ENCODE results near the gene STK31. TPM values are rescaled to one million over a fixed set of nuclear protein-coding genes. Genes with fewer than 3 reads are reported as not detected.
"Not testable (repeated sequence)": the region's sequence is repeated elsewhere in the genome, so short reads cannot be mapped to it uniquely, and the experiment has no call there.

STK31 gene
- total RNA-seq, 1 donor from 2014 or later, result 0.10 TPM

DNA sequence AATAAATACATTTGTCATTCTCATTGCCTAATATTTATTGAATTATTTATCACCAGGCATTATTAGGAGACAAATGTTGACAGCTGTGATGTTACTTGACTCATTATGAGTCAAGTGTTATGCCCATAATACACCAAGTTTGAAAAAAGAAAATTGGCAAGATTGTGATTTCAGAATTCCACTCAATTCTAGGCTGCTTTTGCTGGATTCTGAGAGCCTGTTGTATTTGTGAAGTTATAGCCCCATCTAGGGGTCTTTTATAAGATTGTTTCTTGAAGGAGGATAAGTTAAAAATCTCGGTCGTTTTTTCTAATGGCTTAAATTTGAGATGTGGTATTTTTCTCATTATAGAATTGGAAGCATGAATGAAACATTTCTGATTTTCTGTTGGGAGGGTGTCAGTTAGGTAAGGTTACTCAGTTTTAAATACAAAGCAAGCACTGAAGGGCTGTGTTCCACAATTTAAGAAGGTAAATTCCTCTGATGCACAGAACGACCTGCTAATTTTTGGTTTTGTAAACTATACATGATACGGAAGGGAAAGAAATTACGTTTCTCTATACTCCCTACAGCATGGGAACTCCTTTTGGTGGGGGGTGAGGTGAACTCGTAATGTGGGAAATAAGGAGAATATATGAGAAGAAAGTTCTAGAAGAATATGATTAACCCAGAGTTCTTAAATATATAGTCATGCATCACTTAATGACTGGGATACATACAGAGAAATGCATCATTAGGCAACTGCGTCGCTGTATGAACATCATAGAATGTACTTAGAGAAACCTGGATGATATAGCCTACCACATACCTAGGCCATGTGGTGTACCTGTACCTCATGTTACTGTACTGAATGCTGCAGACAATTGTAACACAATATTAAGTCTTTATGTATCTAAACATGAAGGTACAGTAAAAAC lies 2.6 kb downstream of the STK31 start:
- no peak for DNase-seq (ENCODE audit: low spot score)

DNA sequence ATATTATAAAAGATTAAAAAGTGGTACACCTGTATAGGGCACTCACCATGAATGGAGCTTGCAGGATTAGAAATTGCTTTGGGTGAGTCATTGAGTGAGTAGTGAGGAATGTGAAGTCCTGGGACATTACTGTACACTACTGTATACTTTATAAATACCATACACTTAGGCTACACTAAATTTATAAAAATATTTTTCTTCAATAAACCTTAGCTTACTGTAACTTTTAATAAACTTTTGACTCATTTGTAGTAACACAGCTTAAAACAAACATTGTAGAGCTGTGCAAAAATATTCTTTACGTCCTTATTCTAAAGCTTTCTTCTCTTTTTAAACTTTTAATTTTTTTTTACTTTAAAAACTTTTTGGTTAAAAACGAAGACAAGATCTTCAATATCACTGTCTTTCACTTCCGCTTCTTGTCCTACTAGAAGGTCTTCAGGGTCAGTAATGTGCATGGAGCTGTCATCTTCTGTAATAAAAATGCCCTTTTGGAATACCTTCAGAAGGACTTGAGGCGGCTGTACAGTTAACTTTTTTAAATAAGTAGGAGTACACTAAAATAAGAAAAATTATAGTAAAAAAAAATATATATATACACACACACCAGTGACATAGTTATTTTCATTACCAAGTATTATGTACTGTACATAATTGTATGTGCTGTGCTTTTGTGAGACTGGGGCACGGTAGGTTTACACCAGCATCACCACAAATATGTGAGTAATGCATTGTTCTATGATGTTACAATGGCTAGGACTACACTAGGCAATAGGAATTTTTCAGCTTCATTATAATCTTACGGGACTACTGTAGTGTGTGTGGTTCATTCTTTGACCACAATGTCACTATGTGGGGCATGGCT lies 3.5 kb downstream of the STK31 start:
- DNase-seq (ENCODE audit: low spot score), result no peak

GRCh38 chr7:23714150-23714464 lies 4.1 kb downstream of the STK31 start:
- DNase-seq (ENCODE audit: low spot score), result no peak

DNA sequence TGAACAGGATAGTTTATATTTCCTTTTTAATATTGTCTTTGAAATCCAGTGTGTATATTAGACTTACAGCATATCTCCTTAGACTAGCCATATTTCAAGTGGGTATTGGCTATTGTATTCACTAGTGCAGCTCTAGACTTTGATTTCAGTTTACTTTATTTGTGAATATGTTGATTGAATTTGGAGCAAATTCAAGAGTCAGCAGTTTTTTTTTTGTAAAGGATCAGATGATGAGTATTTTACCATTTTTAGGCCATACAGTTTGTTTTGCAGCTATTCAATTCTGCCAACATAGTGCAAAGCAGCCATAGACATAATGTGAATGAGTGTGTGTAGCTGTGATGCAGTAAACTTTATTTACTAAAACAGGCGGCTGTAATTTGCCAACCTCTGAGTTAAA lies 4.6 kb downstream of the STK31 start:
- no peak for DNase-seq (ENCODE audit: low spot score)

GRCh38 chr7:23715099-23715498 lies 5.1 kb downstream of the STK31 start:
- no peak for DNase-seq (ENCODE audit: low spot score)

DNA sequence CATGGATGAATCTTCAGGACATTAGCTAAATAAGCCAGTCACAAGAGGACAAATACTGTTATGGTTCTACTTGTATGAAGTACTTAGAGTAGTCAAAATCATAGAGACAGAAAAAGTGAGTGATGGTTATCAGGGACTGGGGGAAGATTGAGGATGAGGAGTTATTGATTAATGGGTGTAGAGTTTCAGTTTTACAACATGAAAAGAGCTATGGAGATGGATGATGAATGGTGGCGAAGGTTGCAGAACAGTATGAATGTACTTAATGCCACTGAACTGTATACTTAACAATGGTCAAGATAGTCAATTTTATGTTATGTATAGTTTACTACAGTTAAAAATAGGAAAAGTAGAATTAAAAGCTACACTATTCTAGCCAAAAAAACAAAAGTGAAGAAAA lies 7.8 kb downstream of the STK31 start:
- DNase-seq (ENCODE audit: low spot score), result no peak

DNA sequence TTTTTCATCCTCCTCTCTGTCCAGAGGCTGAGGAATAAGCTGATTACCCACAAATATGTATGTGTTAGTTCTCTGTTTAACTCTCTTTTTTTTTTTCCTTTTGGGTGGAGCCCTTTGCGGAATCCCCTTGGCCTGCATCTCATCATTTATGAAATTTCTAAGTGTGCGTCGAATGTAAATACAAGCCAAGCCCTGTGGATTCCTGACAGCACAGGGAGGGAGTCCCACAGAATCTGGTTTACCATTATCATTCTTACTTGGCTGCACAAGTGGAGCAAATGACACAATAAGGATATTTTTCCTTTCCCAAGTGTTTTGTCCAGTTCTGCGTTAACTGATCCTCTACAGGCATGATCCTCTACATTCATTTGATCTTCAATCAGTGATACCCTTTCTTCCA lies 11.4 kb downstream of the STK31 start:
- DNase-seq (ENCODE audit: low spot score), result no peak

GRCh38 chr7:23722587-23723216 lies 12.7 kb downstream of the STK31 start:
- DNase-seq (ENCODE audit: low spot score), result not testable (repeated sequence)

- not testable (repeated sequence) for DNase-seq (ENCODE audit: low spot score)
Observed at GRCh38 chr7:23724113-23724512, 14.1 kb downstream of the STK31 start.

- DNase-seq (ENCODE audit: low spot score), result no peak
Observed at GRCh38 chr7:23742051-23742450, 32.0 kb downstream of the STK31 start.

DNA sequence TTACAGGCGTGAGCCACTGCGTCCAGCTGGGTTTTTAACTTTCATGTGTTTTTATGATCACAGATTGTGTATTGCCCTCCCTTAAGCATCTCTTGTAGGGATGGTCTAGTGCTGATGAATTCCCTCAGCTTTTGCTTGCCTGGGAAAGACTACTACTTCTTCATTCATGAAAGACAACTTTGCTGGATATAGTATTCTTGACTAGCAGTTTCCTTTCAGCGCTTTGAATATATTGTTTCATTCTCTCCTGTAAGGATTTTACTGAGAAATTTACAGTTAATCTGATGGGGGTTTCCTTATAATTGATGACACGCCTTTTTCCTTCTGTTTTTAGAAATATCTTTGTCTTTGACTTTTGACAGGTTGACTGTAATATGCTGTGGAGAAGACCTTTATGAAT lies 33.2 kb downstream of the STK31 start:
- no peak for DNase-seq (ENCODE audit: low spot score)

GRCh38 chr7:23746629-23747028 lies 36.6 kb downstream of the STK31 start:
- no peak for DNase-seq (ENCODE audit: low spot score)

DNA sequence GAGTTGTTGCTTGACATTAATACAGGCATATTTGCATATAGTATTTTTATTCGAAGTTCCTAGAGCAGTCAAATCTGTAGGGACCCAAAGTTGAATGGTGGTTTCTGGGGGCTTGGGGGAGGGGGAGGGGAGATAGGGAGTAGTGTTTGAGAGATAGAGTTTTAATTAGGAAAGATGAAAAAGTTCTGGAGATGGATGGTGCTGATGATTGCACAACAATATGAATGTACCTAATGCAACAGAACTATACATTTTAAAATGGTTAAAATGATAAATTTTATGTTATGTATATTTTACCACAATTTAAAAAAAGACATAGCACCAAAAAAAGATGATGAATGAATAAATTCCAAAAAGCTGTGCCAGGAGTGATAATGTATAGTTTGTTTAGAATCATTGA lies 41.8 kb downstream of the STK31 start:
- DNase-seq (ENCODE audit: low spot score), result no peak

- not testable (repeated sequence) for DNase-seq (ENCODE audit: low spot score)
Observed at GRCh38 chr7:23758839-23759238, 48.8 kb downstream of the STK31 start.

DNA sequence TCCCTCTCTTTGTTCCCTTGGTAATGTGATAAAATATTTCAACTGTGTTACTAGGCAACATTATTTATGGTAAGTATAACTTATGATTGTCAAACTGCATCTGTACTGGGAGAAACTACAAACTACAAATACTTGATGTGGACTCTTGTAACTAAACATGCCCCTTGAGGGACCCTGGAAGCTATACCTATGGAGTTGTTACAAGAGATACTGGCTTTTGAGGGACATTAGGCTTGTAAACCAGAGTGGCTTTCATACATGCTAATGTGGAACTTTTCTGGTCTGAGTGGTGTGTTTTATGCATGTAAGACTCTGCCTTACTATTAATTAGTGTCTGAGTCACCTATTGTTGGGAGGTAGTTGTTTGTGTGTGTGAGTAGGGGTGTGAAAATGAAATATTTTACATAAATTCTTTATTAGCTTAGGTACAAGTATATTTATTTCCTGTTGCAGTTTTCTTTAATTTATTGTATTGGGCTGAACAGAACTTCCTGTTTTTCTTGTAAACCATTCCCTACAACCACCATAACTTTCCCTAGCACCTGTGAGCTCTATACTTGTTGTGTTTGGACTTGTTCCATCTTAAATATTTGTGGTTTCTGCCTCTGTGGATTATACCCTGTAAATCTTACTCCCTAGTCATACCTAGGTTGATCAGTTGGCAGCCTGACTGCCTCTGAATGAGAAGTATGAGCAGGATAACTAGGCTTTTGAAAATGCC lies 49.8 kb downstream of the STK31 start:
- no peak for DNase-seq (ENCODE audit: low spot score)

- DNase-seq (ENCODE audit: low spot score), result no peak
Observed at GRCh38 chr7:23765943-23766342, 55.9 kb downstream of the STK31 start.

DNA sequence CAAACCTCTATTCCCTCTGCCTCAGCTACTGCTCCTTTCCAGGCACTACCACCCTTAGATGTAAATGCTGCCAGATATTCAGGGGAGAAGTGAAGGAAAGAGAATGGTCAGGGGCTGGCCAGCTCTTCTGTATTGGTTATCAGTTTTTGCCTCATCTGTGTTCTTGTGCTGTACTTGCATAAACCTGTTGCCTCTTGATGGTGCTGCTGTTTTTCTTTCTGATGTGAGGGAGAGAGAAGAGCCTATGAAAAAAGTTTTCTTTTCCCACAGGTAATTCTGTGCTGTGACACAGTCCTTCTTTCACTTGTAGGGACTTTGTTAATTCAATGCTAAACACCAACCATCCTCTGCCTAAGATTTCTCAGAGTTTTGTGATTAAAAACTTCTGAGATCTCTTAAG lies 57.5 kb downstream of the STK31 start:
- DNase-seq (ENCODE audit: low spot score), result no peak

GRCh38 chr7:23768022-23768421 lies 58.0 kb downstream of the STK31 start:
- no peak for DNase-seq (ENCODE audit: low spot score)

DNA sequence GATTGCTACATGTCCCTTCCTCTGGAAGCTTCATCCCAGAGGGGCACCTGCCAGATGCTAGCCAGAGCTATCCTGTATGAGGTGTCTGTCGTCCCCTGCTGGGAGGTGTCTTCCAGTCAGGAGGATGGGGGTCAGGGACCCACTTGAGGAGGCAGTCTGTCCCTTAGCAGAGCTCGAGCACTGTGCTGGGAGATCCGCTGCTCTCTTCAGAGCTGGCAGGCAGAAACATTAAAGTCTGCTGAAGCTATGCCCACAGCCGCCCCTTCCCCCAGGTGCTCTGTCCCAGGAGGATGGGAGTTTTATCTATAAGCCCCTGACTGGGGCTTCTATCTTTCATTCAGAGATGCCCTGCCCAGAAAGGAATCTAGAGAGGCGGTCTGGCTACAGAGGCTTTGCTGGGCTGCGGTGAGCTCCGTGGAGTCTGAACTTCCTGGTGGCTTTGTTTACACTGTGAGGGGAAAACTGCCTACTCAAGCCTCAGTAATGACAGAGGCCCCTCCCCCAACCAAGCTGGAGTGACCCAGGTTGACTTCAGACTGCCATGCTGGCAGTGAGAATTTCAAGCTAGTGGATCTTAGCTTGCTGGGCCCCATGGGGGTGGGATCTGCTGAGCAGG lies 69.3 kb downstream of the STK31 start:
- DNase-seq (ENCODE audit: low spot score), result not testable (repeated sequence)

GRCh38 chr7:23783115-23783514 lies 73.1 kb downstream of the STK31 start:
- no peak for DNase-seq (ENCODE audit: low spot score)

- no peak for DNase-seq (ENCODE audit: low spot score)
Observed at GRCh38 chr7:23787272-23787671, 77.3 kb downstream of the STK31 start.

Data from mesenteric fat pad (tissue), 1 donor.